Activated CD4-positive, alpha-beta memory T cell treated with anti-CD3 and anti-CD28 coated beads, Interleukin-2, amount 10 ng/mL, durations not matched to agents 7 days and 5 days (primary cell): ENCODE results near the gene IL10RB. TPM values are rescaled to one million over a fixed set of nuclear protein-coding genes. Genes with fewer than 3 reads are reported as not detected.

Experiments used
- CTCF ChIA-PET: fragments of 350-600 bp; sonication (Branson Sonifier 250); formaldehyde crosslinking; loops from one replicate; lab custom pipeline; 2021; ENCODE audit warnings: antibody characterized with exemption, inconsistent platforms; lab: Charles Lee
- POLR2A ChIA-PET: fragments of 350-600 bp; sonication (Branson Sonifier 250); formaldehyde crosslinking; loops from one replicate; lab custom pipeline; 2021; ENCODE audit warnings: antibody characterized with exemption; lab: Charles Lee
- DNase-seq: peaks from one replicate; pipeline ENCODE4 v3.0.0-alpha.2; 2020
- H3K27ac Mint-ChIP-seq: one replicate; pipeline ENCODE4 v1.8.0; 2021; ENCODE audit warnings: mild to moderate bottlenecking, mixed read lengths
- H3K27me3 Mint-ChIP-seq: one replicate; pipeline ENCODE4 v1.8.0; 2021; ENCODE audit warnings: mixed read lengths
- H3K36me3 Mint-ChIP-seq: one replicate; pipeline ENCODE4 v1.8.0; 2021; ENCODE audit warnings: low read depth, mixed read lengths
- H3K4me1 Mint-ChIP-seq: one replicate; pipeline ENCODE4 v1.8.0; 2021; ENCODE audit warnings: mixed read lengths
- H3K4me3 Mint-ChIP-seq: one replicate; pipeline ENCODE4 v1.8.0; 2021; ENCODE audit warnings: mild to moderate bottlenecking, mixed read lengths
- H3K9me3 Mint-ChIP-seq: one replicate; pipeline ENCODE4 v1.8.0; 2021; ENCODE audit warnings: mixed read lengths
- total RNA-seq, 2 experiments: library from RNA; stranded (reverse); gene quantifications; one replicate each; pipeline ENCODE4 v1.2.3, GENCODE V29; 2021

The IL10RB gene
- total RNA-seq, 2 experiments from 2014 or later, result 33.9 to 36.1 TPM

DNA sequence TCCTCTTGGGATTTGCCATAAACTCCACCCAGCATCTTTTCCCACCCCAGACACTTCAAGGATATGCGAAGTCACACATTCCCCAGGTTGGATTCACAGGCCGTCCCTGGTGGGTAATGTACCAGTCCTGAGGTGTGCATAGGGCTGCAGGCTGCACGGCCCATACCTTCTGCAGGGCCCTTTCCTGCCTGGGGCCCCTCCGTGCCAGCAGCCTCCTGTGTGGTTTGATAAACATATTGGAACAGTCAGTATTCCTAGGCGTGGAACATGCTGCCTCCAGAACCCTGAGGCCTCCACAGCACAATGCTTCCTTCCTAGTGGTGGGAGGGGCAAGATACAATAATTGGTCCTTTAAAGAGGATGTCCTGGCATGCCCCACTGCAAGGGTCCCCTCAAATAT lies 26.6 kb downstream of the IL10RB start:
- ChIA-PET CTCF (no interaction called here), POLR2A (no interaction called here)
- Mint-ChIP-seq H3K36me3 (peaks cover 63% of the 10 kb centered on the region), H3K9me3 (no peaks in the 10 kb centered on the region), H3K4me3 (no peak overlapping the region), H3K27me3 (no peaks in the 10 kb centered on the region), H3K4me1 (peaks cover 3% of the 10 kb centered on the region), H3K27ac (no peak overlapping the region)
- no peak for DNase-seq

DNA sequence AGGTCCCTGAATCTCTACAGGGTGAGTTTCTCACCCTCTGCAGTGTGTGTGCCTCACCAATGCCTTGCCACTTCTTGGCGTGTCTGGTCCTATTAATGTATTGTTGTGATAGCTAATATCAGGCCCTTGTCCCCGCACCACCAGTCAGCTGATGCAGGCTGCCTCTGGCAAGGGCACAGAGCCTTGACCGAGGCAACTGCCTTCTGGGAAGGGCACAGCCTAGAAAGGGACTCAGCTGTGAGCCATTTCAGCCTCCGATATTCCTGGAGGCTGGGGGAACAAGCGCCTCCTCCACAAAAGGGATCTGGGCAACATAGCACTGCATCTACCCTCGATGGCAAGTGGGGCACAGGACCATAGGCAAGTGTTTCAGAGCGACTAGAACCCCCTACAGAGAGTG lies 27.0 kb downstream of the IL10RB start:
- Mint-ChIP-seq H3K4me1 (peaks cover 5% of the 10 kb centered on the region), H3K4me3 (no peak overlapping the region), H3K9me3 (no peaks in the 10 kb centered on the region), H3K27me3 (no peaks in the 10 kb centered on the region), H3K36me3 (peaks cover 63% of the 10 kb centered on the region), H3K27ac (no peak overlapping the region)
- DNase-seq, result no peak
- ChIA-PET CTCF (no interaction called here), POLR2A (no interaction called here)

DNA sequence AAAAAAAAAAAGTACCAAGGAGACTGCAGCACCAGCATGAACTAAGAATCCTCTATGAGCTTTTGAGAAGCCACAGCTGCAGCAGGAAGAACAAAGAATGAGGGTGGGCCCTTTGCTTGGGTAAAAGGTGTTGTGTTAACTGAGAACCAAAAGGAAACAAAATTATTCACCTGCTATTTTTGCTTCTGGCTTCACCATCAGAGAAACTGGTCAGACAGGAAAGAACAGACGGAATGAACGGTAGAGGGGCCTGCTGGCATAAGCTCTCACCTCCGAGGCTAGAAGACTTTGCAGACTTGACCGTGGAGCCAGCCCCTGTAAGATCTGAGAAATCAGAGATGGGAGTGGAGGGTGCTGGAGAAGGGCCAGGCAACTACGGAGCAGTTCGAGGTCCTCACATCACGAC lies 27.6 kb downstream of the IL10RB start:
- H3K27me3 Mint-ChIP-seq, result no peaks in the 10 kb centered on the region
- H3K36me3 Mint-ChIP-seq, result peaks cover 58% of the 10 kb centered on the region
- peaks cover 9% of the 10 kb centered on the region for H3K4me1 Mint-ChIP-seq
- H3K9me3 Mint-ChIP-seq, result no peaks in the 10 kb centered on the region
- ChIA-PET POLR2A (interaction anchor here (1.3 kb wide), 1 partner anchor 31 kb away, joined by 4 read pairs; the partner anchor contains the start of gene IFNAR1), CTCF (no interaction called here)
- no peak overlapping the region for H3K27ac Mint-ChIP-seq
- no peak for DNase-seq
- no peak overlapping the region for H3K4me3 Mint-ChIP-seq

DNA sequence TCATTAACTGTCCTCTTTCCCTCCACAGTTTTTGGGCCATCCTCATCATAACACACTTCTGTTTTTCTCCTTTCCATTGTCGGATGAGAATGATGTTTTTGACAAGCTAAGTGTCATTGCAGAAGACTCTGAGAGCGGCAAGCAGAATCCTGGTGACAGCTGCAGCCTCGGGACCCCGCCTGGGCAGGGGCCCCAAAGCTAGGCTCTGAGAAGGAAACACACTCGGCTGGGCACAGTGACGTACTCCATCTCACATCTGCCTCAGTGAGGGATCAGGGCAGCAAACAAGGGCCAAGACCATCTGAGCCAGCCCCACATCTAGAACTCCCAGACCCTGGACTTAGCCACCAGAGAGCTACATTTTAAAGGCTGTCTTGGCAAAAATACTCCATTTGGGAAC lies 30.0 kb downstream of the IL10RB start:
- CTCF ChIA-PET, result interaction anchor here (0.7 to 0.9 kb wide), 3 partner anchors 49 to 149 kb away, joined by 3 read pairs; no protein-coding TSS in a partner anchor
- Mint-ChIP-seq H3K36me3 (peaks cover 54% of the 10 kb centered on the region), H3K4me3 (no peak overlapping the region), H3K27ac (no peak overlapping the region), H3K27me3 (no peaks in the 10 kb centered on the region), H3K9me3 (no peaks in the 10 kb centered on the region), H3K4me1 (peaks cover 28% of the 10 kb centered on the region)
- POLR2A ChIA-PET, result interaction anchor here (0.6 kb wide), 1 partner anchor 151 kb away, joined by 3 read pairs; no protein-coding TSS in a partner anchor
- DNase-seq, result no peak

DNA sequence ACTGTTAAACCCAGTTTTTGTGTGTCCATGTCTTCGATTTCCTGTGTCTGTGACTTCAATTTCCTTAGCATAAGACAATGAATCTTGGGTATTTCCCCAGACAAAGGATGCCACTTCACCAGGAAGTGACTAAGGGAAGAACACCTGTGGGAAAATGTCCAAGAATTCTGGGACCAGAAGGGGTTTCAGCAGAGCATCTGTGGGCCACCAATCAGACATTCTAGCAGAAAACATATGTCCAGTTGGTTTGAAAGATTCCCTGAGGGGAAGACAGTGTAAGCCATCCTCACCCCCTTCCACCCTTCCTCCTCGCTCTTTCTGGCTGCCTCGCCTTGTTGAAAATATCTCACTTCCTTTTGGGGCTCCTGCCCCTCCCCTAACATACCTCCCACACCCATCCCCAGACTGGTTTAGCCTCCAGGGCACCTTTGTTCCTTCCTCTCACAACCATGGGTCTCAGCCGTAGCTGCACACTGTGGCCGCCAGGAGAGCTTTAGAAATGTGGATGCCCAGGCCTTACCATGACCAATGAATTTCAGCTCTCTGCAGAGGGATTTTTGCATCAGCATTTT lies 33.1 kb downstream of the IL10RB start:
- no peaks in the 10 kb centered on the region for H3K27me3 Mint-ChIP-seq
- peaks cover 30% of the 10 kb centered on the region for H3K36me3 Mint-ChIP-seq
- peak overlapping the region; percentile 60 for H3K27ac Mint-ChIP-seq
- H3K9me3 Mint-ChIP-seq, result no peaks in the 10 kb centered on the region
- peak; percentile 32 for DNase-seq
- no peak overlapping the region for H3K4me3 Mint-ChIP-seq
- ChIA-PET CTCF (interaction anchor here (1.9 kb wide), 1 partner anchor 62 kb away, joined by 7 read pairs; no protein-coding TSS in a partner anchor), POLR2A (interaction anchor here (0.8 to 1.6 kb wide), 4 partner anchors 14 to 63 kb away, joined by 3 to 4 read pairs (median 4); partner anchors contain the start of gene IFNAR1)
- H3K4me1 Mint-ChIP-seq, result peaks cover 37% of the 10 kb centered on the region

DNA sequence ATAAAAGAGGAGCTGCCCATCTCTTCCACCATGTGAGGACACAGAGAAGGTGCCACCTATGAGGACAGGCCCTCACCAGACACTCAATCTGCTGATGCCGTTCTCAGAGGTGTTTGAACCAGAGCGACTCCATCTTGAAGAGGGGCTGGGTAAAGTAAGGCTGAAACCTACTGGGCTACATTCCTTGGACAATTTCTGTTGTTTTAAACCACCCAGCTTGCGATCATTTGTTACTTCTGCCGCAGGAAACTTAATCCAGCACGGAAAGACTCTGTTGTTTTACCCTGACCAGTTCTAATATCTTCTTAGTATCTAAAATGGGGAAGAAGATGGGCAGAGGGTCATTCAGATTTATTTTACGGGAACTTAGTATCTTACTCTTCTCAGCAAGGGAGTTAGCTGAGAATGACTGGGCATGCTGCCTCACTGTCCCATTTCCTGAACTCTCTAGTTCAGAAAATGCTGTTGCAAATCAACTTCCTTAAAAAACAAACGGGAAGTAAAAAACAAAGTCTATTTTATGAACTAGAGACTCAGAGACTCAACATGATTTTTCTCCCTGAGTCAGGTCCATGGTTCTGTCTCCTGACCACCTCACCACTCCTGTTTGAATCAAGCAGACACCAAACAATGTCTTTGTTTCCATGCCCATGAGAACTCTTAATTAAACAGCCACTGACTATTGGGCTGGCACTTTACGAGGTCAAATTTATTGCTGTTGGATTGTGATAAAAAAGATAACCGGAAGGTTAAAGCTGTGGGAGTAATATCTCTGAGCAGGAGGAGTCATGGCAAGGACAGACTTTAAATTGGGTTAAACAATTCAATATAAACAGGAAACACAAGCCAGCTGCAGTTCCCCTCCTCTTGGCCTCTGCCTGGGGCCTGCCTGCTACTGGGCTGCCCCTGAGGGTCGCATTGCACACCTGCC lies 34.8 kb downstream of the IL10RB start:
- Mint-ChIP-seq H3K9me3 (no peaks in the 10 kb centered on the region), H3K4me1 (peaks cover 45% of the 10 kb centered on the region), H3K4me3 (no peak overlapping the region), H3K27me3 (no peaks in the 10 kb centered on the region), H3K27ac (peak overlapping the region; percentile 40), H3K36me3 (peaks cover 22% of the 10 kb centered on the region)
- ChIA-PET POLR2A (interaction anchor here (0.8 to 1.6 kb wide), 4 partner anchors 11 to 24 kb away, joined by 3 to 4 read pairs (median 4); partner anchors contain the start of gene IFNAR1), CTCF (interaction anchor here (0.6 to 1.9 kb wide), 5 partner anchors 12 to 263 kb away, joined by 3 to 7 read pairs (median 3); no protein-coding TSS in a partner anchor)
- DNase-seq, result no peak

DNA sequence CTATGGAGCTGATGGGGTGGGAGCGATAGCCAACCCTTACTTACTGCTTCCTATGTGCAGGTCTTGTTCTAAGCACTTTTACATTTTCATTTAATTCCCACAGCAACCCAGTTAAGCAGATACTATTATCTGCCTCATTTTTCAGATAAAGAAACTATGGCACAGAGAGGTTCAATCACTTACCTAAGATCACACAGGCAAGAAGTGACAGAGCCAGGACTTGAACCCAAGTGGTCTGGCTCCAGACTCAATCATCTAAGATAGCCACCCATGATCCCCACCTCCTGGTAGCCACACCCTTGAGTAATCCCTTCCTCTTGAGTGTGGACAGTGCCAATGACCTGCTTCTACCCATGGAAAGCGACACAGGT lies 35.5 kb downstream of the IL10RB start:
- ChIA-PET CTCF (interaction anchor here (1.1 to 1.2 kb wide), 2 partner anchors 17 to 90 kb away, joined by 3 read pairs; no protein-coding TSS in a partner anchor), POLR2A (interaction anchor here (1.3 kb wide), 1 partner anchor 16 kb away, joined by 4 read pairs; no protein-coding TSS in a partner anchor)
- H3K27me3 Mint-ChIP-seq, result no peaks in the 10 kb centered on the region
- no peak overlapping the region for H3K27ac Mint-ChIP-seq
- no peak overlapping the region for H3K4me3 Mint-ChIP-seq
- peaks cover 45% of the 10 kb centered on the region for H3K4me1 Mint-ChIP-seq
- no peak for DNase-seq
- no peaks in the 10 kb centered on the region for H3K9me3 Mint-ChIP-seq
- peaks cover 16% of the 10 kb centered on the region for H3K36me3 Mint-ChIP-seq

DNA sequence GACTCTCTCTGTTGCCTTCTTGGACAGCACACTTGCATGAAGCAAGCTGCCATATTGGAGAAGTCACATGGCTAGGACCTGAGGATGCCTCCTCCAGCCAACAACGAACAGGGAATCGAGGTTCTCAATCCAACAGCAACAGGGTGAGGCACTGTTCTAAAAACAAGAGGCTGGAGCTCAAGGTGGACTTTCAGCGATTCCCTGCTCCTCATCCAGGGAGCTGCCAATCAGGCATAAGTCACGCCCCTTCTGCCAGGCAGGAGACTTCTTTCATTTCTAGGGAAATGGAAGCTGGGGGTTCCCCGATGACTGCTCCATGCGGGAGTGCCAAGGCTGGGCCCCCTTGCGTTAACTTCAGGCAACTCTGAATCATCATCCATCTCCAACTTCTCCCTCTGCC lies 35.9 kb downstream of the IL10RB start:
- Mint-ChIP-seq H3K9me3 (no peaks in the 10 kb centered on the region), H3K4me1 (peaks cover 45% of the 10 kb centered on the region), H3K27ac (no peak overlapping the region), H3K36me3 (peaks cover 13% of the 10 kb centered on the region), H3K27me3 (no peaks in the 10 kb centered on the region), H3K4me3 (no peak overlapping the region)
- ChIA-PET POLR2A (interaction anchor here (1.3 kb wide), 1 partner anchor 16 kb away, joined by 4 read pairs; no protein-coding TSS in a partner anchor), CTCF (interaction anchor here (1.1 to 1.2 kb wide), 2 partner anchors 17 to 89 kb away, joined by 3 read pairs; no protein-coding TSS in a partner anchor)
- no peak for DNase-seq

DNA sequence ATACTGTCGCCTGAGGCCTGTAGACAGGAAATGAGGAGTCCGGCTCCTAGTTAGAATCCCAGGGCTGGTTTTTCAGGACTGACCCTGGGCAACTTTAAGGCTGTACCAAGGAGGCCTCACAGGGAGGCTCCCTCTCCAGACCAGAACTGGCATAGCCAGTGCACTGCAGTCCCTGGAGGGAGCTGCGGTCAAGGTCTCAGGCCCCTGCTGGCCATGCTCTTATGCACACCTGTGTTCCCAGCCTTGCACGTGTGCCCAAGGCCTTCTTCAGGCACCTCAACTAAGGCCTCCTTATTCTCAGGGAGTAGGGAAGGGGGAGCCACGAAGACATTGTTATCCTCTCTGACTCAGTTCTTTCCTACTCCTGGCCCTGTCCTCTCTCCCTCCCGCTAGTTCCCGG lies 36.6 kb downstream of the IL10RB start:
- no peak for DNase-seq
- POLR2A ChIA-PET, result interaction anchor here (1.2 kb wide), 1 partner anchor 22 kb away, joined by 4 read pairs; the partner anchor contains the start of gene IFNAR1
- Mint-ChIP-seq H3K27ac (no peak overlapping the region), H3K4me1 (peaks cover 45% of the 10 kb centered on the region), H3K36me3 (peaks cover 7% of the 10 kb centered on the region), H3K4me3 (no peak overlapping the region), H3K27me3 (no peaks in the 10 kb centered on the region), H3K9me3 (no peaks in the 10 kb centered on the region)
- CTCF ChIA-PET, result no interaction called here

DNA sequence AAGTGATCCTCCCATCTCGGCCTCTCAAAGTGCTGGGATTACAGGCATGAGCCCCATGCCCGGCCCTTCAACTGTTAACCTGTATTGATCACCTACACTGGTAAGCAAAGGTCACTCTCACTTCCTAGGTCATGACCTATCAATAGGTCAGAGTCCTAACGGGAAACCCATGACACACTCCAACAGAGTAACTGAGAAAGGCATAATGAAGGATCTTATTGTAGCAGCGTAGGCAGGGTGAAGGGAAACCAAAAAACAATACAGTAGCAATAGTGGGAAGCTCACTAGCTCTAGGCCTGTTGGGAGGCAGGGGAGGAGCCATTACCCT lies 39.1 kb downstream of the IL10RB start:
- peaks cover 4% of the 10 kb centered on the region for H3K9me3 Mint-ChIP-seq
- H3K4me1 Mint-ChIP-seq, result peaks cover 34% of the 10 kb centered on the region
- H3K27ac Mint-ChIP-seq, result no peak overlapping the region
- CTCF ChIA-PET, result interaction anchor here (0.7 kb wide), 1 partner anchor 105 kb away, joined by 3 read pairs; no protein-coding TSS in a partner anchor
- POLR2A ChIA-PET, result no interaction called here
- no peak overlapping the region for H3K4me3 Mint-ChIP-seq
- DNase-seq, result no peak
- H3K27me3 Mint-ChIP-seq, result no peaks in the 10 kb centered on the region
- H3K36me3 Mint-ChIP-seq, result peaks cover 4% of the 10 kb centered on the region

DNA sequence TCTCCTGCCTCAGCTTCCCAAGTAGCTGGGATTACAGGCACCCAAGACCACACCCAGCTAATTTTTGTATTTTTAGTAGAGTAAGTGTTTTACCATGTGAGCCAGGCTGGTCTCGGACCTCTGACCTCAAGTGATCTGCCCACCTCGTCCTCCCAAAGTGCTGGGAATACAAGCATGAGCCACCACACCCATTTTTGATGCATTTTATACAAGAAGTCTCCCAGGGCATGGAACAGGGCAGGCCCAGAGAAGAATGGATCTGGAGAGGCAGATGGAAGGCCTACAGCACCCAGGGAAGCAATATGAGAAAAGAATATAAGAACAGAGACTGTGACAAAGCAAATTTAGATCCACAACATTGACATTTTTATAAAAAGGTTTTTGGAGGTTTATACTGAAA lies 39.8 kb downstream of the IL10RB start:
- Mint-ChIP-seq H3K27me3 (peaks cover 2% of the 10 kb centered on the region), H3K9me3 (peaks cover 4% of the 10 kb centered on the region), H3K27ac (no peak overlapping the region), H3K4me3 (no peak overlapping the region), H3K36me3 (peaks cover 6% of the 10 kb centered on the region), H3K4me1 (peaks cover 27% of the 10 kb centered on the region)
- no peak for DNase-seq
- ChIA-PET CTCF (no interaction called here), POLR2A (no interaction called here)

DNA sequence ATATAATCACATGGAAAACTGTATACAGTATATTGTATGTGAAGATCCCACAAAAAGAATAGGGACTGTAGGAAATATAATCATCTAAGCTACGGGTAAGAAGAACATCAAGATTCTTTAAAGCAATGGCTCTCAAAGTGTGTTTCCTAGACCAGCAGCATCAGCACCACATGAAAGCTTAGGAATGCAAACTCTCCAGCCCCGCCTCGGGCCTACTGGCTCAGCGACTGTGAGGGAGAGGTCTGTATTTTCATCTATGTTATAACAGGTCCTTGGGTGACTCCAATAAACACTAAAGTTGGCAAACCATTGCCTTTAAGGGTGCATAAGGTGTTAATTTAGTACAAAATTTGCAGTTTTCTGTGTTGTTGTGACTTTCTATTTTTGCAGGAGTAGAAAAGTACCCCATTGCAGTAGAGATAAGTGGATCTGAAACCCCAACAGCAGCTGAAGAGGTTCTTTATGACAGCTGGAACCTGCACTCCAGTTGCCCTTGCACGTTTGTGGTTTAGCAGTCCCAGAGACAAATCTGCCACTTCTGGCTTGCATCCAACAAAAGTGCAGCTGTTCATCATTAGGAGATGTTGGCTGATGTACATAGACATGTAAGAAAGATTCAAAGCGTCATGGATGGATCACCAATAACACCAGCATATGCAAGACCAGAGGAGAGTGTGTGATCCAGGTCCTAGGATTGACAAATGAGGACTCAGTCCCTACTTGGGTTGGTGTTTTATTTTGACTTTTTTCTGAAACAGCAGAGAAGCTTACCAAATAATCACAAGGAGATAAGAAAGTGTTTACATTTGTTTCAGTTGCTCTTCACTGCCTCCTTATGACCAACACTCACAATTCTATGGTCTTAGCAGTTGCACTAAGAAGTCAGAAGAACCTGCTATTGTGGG lies 42.7 kb downstream of the IL10RB start:
- H3K27me3 Mint-ChIP-seq, result peaks cover 5% of the 10 kb centered on the region
- POLR2A ChIA-PET, result no interaction called here

More for the DNA sequence above, 42.7 kb downstream of the IL10RB start:
- no peak overlapping the region for H3K4me3 Mint-ChIP-seq
- no peak for DNase-seq
- H3K27ac Mint-ChIP-seq, result no peak overlapping the region
- H3K4me1 Mint-ChIP-seq, result peaks cover 16% of the 10 kb centered on the region
- H3K9me3 Mint-ChIP-seq, result peaks cover 4% of the 10 kb centered on the region
- CTCF ChIA-PET, result interaction anchor here (0.6 to 1.5 kb wide), 3 partner anchors 53 to 112 kb away, joined by 3 to 5 read pairs (median 4); no protein-coding TSS in a partner anchor
- H3K36me3 Mint-ChIP-seq, result peaks cover 6% of the 10 kb centered on the region
